Activated T-helper 2 cell treated with anti-CD3 and anti-CD28 coated beads, Interferon-gamma antibody, Interleukin-2, Interleukin-4, amounts not matched to agents 10 μg/mL and 5 μg/mL and 100 μg/mL, durations not matched to agents 14 hours and 24 hours and 36 hours (primary cell): ENCODE measurements around the gene CACUL1. TPM values are rescaled to one million over a fixed set of nuclear protein-coding genes. Genes with fewer than 3 reads are reported as not detected.

Experiments used
- DNase-seq: peaks from one replicate; pipeline ENCODE4 v3.0.0; 2021; ENCODE audit warnings: low spot score
- H3K27ac Mint-ChIP-seq: one replicate; pipeline ENCODE4 v1.8.0; 2021; ENCODE audit warnings: mixed read lengths
- H3K27me3 Mint-ChIP-seq: one replicate; pipeline ENCODE4 v1.8.0; 2021; ENCODE audit warnings: low read depth, mixed read lengths
- H3K36me3 Mint-ChIP-seq: one replicate; pipeline ENCODE4 v1.8.0; 2021; ENCODE audit warnings: low read depth, mixed read lengths
- H3K4me1 Mint-ChIP-seq: one replicate; pipeline ENCODE4 v1.8.0; 2021; ENCODE audit warnings: low read depth, mixed read lengths
- H3K4me3 Mint-ChIP-seq: one replicate; pipeline ENCODE4 v1.8.0; 2021; ENCODE audit warnings: low read depth, mild to moderate bottlenecking, moderate library complexity, mixed read lengths
- H3K9me3 Mint-ChIP-seq: one replicate; pipeline ENCODE4 v1.8.0; 2021; ENCODE audit warnings: mixed read lengths
- intact Hi-C: fragments of 100-400 bp; cut with micrococcal nuclease; formaldehyde crosslinking; loops from one replicate; pipeline ENCODE4 v1.15.1; 2023
- total RNA-seq: library from RNA; stranded (reverse); gene quantifications from 2 replicates; pipeline ENCODE4 v1.2.3, GENCODE V29; 2022

The CACUL1 gene
- total RNA-seq, 1 donor from 2014 or later, result 22.2 TPM

DNA sequence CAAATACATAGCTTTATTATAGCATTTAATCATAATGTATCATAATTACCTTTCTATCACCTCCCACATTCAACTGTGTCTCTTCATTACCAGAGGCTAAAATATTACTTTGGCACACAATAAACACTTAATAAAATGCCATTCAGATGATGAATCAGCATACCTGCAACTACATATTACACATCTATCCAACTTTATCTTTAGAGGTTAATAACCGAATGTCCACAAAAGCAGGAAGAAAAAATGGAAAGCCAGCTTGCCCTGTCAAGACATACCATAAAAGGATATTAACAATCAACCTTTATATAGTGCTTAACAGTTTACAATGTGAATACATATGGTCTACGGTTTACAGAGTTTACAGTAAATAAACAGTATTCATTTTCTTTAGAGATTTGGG is 12.7 kb downstream of the CACUL1 start:
- H3K27ac Mint-ChIP-seq, result no peak overlapping the region
- intact Hi-C loops, result no loop called here
- DNase-seq, result no peak
- no peaks in the 10 kb centered on the region for H3K36me3 Mint-ChIP-seq
- H3K4me1 Mint-ChIP-seq, result no peaks in the 10 kb centered on the region
- H3K27me3 Mint-ChIP-seq, result peaks cover 16% of the 10 kb centered on the region
- H3K4me3 Mint-ChIP-seq, result no peak overlapping the region
- no peaks in the 10 kb centered on the region for H3K9me3 Mint-ChIP-seq

DNA sequence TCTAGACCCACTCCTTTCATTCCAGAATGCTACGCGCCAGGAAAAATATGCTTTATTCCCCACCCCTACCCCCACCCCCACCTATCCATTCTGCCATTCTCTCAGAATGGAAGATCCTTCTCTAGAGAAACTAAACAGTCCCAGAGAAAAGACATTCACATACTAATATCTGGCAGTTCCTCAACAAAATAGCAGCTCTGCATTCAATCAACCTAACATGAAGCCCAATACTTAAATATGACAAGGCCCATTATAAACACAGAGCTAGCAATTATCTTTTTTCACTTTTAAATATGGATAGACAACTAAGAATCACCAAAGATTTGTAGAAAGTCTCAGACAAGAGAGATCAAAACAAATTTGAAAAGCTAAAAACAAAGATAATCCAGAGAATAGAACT is 16.4 kb downstream of the CACUL1 start:
- Mint-ChIP-seq H3K4me3 (no peak overlapping the region), H3K9me3 (no peaks in the 10 kb centered on the region), H3K27me3 (peaks cover 29% of the 10 kb centered on the region), H3K36me3 (no peaks in the 10 kb centered on the region), H3K27ac (no peak overlapping the region), H3K4me1 (peaks cover 11% of the 10 kb centered on the region)
- intact Hi-C loops, result no loop called here
- DNase-seq, result no peak

DNA sequence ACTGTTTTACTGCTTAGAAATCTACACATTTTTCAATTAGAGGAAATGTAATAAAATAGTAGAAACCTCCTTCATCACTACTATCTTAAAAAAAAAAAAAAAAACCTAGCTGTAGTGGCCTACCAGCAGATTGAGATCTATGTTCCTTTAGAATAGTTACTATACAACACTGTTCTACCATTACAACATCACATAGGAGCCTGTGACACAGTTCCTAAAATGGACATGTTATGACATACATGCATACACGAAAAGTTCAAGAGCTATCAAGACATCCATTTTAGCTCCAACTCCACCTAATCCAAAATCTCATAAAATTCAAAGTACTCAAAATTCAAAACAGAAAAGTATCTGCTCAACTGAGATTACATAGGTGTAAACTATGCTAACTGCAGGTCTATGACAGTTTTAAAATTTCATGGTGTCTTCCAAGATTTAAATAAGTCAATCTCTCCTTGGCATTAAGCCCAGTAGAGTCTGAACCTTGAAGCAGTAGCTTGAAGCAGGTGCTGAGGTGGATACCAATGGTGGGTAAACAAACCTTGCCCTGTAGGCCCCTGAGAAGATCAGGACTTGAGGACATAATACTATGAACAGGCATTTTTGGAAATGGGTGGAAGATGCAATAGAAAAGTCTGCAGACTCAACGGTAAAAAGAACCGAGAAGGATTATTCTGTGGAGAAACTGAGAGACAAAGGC is 17.0 kb downstream of the CACUL1 start:
- Mint-ChIP-seq H3K4me3 (no peak overlapping the region), H3K27ac (no peak overlapping the region), H3K36me3 (no peaks in the 10 kb centered on the region), H3K4me1 (peaks cover 15% of the 10 kb centered on the region), H3K27me3 (peaks cover 29% of the 10 kb centered on the region), H3K9me3 (no peaks in the 10 kb centered on the region)
- intact Hi-C loops, result no loop called here
- DNase-seq, result no peak

DNA sequence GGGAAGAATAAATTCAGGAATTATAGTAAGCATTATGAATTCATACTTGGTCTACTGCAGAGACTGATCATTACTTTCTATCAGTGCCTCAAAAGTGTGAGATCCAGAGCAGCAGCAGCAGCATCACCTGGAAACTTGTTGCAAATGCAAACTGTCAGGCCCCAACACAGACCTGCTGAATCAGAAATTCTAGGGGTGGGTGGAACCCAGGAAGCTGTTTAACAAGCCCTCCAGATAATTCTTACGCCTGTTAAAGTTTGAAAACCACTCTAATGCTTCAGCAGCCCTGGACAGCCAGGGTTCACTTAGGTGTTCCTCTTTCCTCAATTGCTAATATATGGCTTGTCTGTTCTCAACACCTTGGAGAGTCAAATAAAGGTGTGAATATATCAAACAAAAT is 19.5 kb downstream of the CACUL1 start:
- intact Hi-C loops, result no loop called here
- H3K27ac Mint-ChIP-seq, result no peak overlapping the region

DNA sequence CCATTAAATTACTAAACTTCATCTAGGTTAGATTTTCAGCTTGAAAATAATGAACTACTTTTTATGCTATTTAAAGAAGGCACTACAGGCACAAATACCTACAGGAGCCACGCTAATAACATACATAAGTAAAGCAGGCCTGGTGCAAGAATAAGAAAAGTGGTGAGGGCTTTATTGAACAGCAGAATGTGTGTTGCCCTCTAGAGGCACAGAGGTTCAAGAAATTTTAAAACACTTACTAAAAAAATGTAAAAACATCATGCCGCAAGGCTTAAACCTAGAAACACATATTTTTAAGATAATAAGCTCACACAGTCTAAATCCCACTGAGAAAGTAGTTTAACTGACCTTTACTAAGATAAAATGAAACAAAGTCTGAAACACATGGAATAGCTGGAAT is 20.3 kb downstream of the CACUL1 start:
- Mint-ChIP-seq H3K27ac (no peak overlapping the region), H3K27me3 (peaks cover 42% of the 10 kb centered on the region), H3K4me3 (no peak overlapping the region), H3K36me3 (peaks cover 2% of the 10 kb centered on the region), H3K4me1 (peaks cover 43% of the 10 kb centered on the region), H3K9me3 (no peaks in the 10 kb centered on the region)
- intact Hi-C loops, result no loop called here
- no peak for DNase-seq

More for the DNA sequence above, 19.5 kb downstream of the CACUL1 start:
- Mint-ChIP-seq H3K9me3 (no peaks in the 10 kb centered on the region), H3K36me3 (no peaks in the 10 kb centered on the region), H3K27me3 (peaks cover 42% of the 10 kb centered on the region), H3K4me3 (no peak overlapping the region), H3K4me1 (peaks cover 38% of the 10 kb centered on the region)
- DNase-seq, result no peak

DNA sequence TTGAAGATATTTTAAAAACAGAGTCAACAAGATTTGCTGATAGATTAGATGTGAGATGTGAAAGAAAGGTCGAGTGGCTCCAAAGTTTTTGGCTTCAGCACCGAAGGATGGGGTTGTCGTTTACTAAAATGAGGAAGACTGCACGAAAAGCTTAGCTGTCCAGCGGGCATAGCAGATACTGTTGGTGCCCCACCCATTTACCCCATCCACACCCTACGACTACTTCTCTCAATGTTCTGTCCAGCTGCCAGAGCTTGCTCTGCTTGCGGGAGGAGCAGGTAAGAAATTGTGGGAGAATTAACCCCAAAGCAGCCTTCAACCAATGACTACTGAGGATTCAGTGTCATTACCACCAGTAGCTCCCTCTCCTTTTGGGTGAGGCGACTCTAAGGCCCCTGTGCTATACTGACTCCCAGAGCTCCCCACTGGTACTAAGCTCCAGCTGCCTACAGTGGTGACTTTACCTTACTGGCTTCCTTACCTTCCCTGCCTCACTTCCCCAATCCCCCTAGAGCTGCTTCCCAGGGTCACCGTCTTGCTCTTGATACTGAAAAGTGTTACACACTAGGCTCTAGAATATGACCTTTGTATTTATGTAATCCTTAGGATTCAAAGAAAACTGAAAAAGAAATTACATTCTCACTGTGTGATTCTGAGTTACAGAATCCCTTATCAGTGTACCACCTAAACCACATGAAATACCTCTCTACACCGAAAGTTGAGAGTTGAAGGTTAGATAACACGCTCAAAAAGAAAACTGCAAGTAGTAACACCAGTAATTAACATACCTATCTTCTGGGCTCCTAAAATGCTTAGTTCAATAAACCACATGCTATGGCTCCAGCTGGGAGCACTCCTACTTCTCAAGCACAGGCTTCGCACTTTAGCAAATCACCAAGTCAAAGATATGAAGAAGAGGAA is 22.3 kb downstream of the CACUL1 start:
- no peak for DNase-seq
- Mint-ChIP-seq H3K9me3 (no peaks in the 10 kb centered on the region), H3K27ac (no peak overlapping the region), H3K4me1 (peaks cover 45% of the 10 kb centered on the region), H3K36me3 (peaks cover 11% of the 10 kb centered on the region), H3K4me3 (no peak overlapping the region), H3K27me3 (peaks cover 33% of the 10 kb centered on the region)
- intact Hi-C loops, result loop anchor here (1.0 to 2.0 kb wide), 2 partner anchors 22 to 34 kb away; partner anchors contain the start of gene CACUL1

DNA sequence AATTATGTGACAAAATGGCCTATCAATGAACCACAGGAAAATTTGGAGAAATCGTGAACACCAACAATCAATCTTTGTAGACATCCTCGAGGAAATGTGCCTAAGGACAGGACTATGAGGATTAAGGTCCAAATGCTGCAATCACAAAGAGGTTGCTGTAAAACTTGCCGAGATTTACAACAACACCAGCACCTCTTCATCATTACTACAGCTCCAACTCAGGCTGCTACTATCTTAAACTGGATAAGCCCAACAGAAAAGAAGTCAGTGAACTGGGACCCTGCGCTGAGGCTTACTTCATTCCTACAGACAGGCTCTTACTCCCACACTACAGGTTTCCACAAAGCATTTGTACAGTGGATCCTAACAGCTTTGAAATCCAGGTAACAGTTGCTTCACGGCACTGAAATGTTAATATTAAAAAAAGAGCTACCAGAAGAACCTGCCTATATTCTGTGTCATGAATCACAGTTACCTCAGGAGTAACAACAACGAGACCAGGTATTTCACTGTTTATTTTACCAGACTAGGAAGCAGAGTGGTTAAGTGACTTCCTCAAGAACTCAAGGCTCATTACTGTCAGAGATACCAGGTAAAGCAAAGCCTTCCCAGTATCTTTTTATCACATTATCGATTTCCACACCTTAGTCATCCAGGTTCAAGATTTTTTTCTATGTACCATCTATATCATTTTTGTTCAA is 23.9 kb downstream of the CACUL1 start:
- intact Hi-C loops, result no loop called here
- Mint-ChIP-seq H3K9me3 (no peaks in the 10 kb centered on the region), H3K4me1 (peaks cover 45% of the 10 kb centered on the region), H3K27me3 (peaks cover 34% of the 10 kb centered on the region), H3K36me3 (peaks cover 19% of the 10 kb centered on the region), H3K4me3 (no peak overlapping the region), H3K27ac (no peak overlapping the region)
- DNase-seq, result no peak

DNA sequence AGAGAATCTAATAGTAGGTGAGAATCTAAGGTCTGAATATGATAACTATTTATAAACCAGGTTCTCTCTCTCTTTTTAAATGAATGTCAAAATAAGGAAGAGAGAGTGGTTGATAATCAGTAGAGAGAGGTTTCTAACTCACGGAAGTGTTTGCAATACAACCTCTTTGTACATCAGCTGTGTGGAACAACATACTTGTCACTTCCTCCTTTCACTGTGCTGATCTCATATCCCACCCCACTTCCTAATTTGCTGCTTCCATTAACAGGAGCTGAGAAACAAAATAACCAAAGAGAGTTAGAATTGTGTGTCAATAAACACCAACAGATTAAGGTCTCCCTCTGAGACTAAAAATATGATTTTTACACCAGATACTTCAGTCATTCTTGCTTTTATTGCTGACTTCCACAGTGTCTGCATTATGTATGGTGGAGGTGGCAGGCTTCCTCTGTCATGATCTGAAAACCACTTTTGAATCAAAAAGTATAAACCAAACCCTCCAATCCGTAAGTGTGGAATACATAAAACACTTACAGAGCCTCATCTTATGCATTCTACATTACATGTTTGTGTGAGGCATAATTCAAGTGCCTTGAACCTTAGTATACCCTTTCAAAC is 25.0 kb downstream of the CACUL1 start:
- no peaks in the 10 kb centered on the region for H3K9me3 Mint-ChIP-seq
- DNase-seq, result no peak

DNA sequence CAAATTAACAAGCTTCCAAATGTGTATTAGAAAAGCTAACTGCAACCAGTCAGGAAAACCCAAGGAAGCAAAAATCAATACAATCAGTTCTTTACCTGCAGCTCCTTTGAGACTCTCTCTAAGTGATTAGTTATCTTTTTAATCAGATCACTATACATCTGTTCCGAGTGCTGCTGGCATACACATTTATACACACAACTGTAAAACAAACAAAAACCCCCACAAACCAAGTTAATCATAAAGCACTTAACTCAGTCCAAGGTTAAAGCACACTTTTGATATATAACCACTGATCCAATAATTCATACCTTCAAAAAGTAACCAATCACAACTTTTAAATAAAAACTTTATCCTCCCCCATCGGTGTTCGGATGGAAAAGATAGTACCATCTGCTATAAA is 25.6 kb downstream of the CACUL1 start:
- Mint-ChIP-seq H3K27ac (no peak overlapping the region), H3K9me3 (no peaks in the 10 kb centered on the region), H3K27me3 (peaks cover 24% of the 10 kb centered on the region), H3K4me3 (no peak overlapping the region), H3K36me3 (peaks cover 24% of the 10 kb centered on the region), H3K4me1 (peaks cover 39% of the 10 kb centered on the region)
- DNase-seq, result no peak
- intact Hi-C loops, result no loop called here

More for the DNA sequence above, 25.0 kb downstream of the CACUL1 start:
- peaks cover 24% of the 10 kb centered on the region for H3K36me3 Mint-ChIP-seq
- no peak overlapping the region for H3K27ac Mint-ChIP-seq
- H3K4me1 Mint-ChIP-seq, result peaks cover 42% of the 10 kb centered on the region
- peaks cover 27% of the 10 kb centered on the region for H3K27me3 Mint-ChIP-seq
- H3K4me3 Mint-ChIP-seq, result no peak overlapping the region
- intact Hi-C loops, result no loop called here

DNA sequence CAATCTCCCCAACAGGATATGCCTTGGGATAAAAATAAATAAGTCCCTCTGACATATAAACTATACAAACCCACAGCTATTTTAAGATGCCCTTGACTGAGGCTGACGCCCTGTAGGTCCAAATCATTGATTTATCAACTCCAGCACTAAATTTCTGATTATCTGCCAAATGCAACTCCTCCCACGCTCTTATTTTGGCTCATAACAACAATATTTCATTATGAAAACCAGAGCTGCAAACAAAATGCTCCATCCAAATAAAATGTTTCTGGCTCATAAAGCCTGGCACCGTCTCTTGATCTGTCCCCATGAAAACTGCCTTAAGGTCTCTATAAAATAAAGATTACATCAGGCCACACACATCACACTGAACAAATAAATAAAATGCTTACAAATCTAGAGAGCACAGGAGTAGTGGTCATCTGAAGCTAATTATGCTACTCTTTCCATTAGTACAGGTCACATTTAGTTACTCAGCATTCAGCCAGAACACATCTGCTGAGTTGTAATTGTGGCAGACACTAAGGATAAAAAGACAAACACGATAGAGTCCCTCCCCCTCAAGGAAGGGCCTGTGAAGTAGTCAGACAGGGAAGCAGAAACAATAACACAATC is 28.8 kb downstream of the CACUL1 start:
- no peaks in the 10 kb centered on the region for H3K9me3 Mint-ChIP-seq
- H3K36me3 Mint-ChIP-seq, result peaks cover 26% of the 10 kb centered on the region
- peaks cover 13% of the 10 kb centered on the region for H3K27me3 Mint-ChIP-seq
- no peak overlapping the region for H3K4me3 Mint-ChIP-seq
- DNase-seq, result no peak
- peaks cover 13% of the 10 kb centered on the region for H3K4me1 Mint-ChIP-seq
- intact Hi-C loops, result no loop called here
- H3K27ac Mint-ChIP-seq, result no peak overlapping the region

DNA sequence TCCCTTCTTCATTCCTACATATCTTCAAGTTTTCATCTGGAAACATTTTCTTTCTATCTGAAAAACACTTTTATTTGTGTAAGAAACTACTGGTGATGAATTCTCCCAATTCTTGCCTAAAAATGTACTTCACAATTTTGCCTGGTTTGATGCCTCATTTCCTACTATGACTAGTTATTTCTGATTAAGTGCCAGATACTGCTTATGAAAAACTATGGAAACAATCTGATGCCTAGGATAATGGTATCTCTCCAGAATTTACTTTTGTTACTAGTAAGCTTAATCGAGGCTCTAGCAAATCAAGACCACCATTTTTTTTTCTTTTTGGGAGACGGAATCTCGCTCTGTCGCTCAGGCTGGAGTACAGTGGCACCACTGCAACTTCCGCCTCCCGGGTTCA is 31.3 kb downstream of the CACUL1 start:
- H3K27ac Mint-ChIP-seq, result no peak overlapping the region
- H3K4me3 Mint-ChIP-seq, result no peak overlapping the region
- peaks cover 21% of the 10 kb centered on the region for H3K36me3 Mint-ChIP-seq
- H3K9me3 Mint-ChIP-seq, result no peaks in the 10 kb centered on the region
- H3K4me1 Mint-ChIP-seq, result no peaks in the 10 kb centered on the region
- H3K27me3 Mint-ChIP-seq, result peaks cover 7% of the 10 kb centered on the region
- intact Hi-C loops, result no loop called here
- DNase-seq, result no peak

DNA sequence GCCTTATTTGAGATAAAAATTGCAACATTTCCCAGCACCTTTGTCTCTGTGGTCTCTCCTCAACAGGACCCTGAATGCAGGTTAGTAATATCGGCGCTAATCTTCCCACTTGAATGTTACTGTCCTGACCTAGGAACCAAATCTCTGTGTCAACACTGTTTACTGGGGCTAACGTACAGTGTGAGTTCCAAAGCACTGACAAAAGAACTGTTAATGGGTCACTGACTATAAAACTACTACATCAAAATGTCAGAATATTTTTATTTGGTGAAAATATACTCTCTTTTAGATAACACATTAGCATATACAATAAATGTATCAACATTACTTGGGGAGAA is 33.3 kb downstream of the CACUL1 start:
- Mint-ChIP-seq H3K4me3 (no peak overlapping the region), H3K27me3 (peaks cover 7% of the 10 kb centered on the region), H3K36me3 (peaks cover 13% of the 10 kb centered on the region), H3K9me3 (no peaks in the 10 kb centered on the region), H3K27ac (no peak overlapping the region), H3K4me1 (no peaks in the 10 kb centered on the region)
- intact Hi-C loops, result loop anchor here (1.0 kb wide), 2 partner anchors 127 to 153 kb away; no protein-coding TSS in a partner anchor
- DNase-seq, result no peak
